RKO (cell line): ENCODE measurements around the gene ZNF32.
"Not testable (repeated sequence)": the region's sequence is repeated elsewhere in the genome, so short reads cannot be mapped to it uniquely, and the experiment has no call there.

ENCODE experiments used
- DNase-seq: peaks from one replicate; pipeline ENCODE4 v3.0.0-alpha.2; 2016; ENCODE audit warnings: low spot score

The ZNF32 gene

GRCh38 chr10:43627942-43628341, 20.7 kb downstream of the ZNF32 start:
- peak; percentile 31 for DNase-seq

GRCh38 chr10:43623351-43623750, 25.3 kb downstream of the ZNF32 start:
- DNase-seq: peak; percentile 55

- no peak for DNase-seq
Measured at GRCh38 chr10:43622038-43622437, 26.6 kb downstream of the ZNF32 start.

GRCh38 chr10:43619368-43619767, 29.3 kb downstream of the ZNF32 start:
- DNase-seq: no peak

- no peak for DNase-seq
Measured at GRCh38 chr10:43616697-43617370, 31.8 kb downstream of the ZNF32 start.

GRCh38 chr10:43610636-43611035, 38.0 kb downstream of the ZNF32 start:
- DNase-seq: no peak

- DNase-seq: no peak
Measured at GRCh38 chr10:43607199-43607573, 41.5 kb downstream of the ZNF32 start.

- peak; percentile 86 for DNase-seq
Measured at GRCh38 chr10:43606323-43607198, 42.1 kb downstream of the ZNF32 start, which contains the start of gene ZNF485. TSS of gene ZNF485 (plus strand) at chr10:43606438. CDS start at chr10:43607051, 613 bp downstream.

- DNase-seq: no peak
Measured at GRCh38 chr10:43605850-43606322, 42.8 kb downstream of the ZNF32 start.

GRCh38 chr10:43601576-43601975, 47.1 kb downstream of the ZNF32 start:
- not testable (repeated sequence) for DNase-seq

- DNase-seq: no peak
Measured at GRCh38 chr10:43599333-43599732, 49.3 kb downstream of the ZNF32 start.

GRCh38 chr10:43598446-43598845, 50.2 kb downstream of the ZNF32 start:
- DNase-seq: no peak

- DNase-seq: no peak
Measured at GRCh38 chr10:43596546-43596945, 52.1 kb downstream of the ZNF32 start.

- no peak for DNase-seq
Measured at GRCh38 chr10:43595739-43596298, 52.9 kb downstream of the ZNF32 start.

GRCh38 chr10:43594944-43595589, 53.6 kb downstream of the ZNF32 start:
- DNase-seq: no peak
